GM18499 (cell line): ENCODE data around the gene RBBP7.

Experiments used
- ATAC-seq: cut with Tn5 transposase; IDR thresholded peaks from one replicate; pipeline ENCODE4 v1.9.1; 2021; ENCODE audit warnings: moderate number of reproducible peaks; ENCODE audit not compliant: insufficient read depth, unreplicated experiment

RBBP7 gene

GRCh38 chrX:16870095-16870861, at the start of gene RBBP7:
TSS of gene RBBP7 (minus strand) at chrX:16870362. CDS start at chrX:16870053, 309 bp downstream.
- ATAC-seq = peak; percentile 58

- ATAC-seq = no peak
These were observed 48.8 kb upstream of the RBBP7 start for GRCh38 chrX:16918979-16919378.

GRCh38 chrX:16917120-16917519, 47.0 kb upstream of the RBBP7 start:
- no peak for ATAC-seq

- ATAC-seq = no peak
These were observed 46.4 kb upstream of the RBBP7 start for GRCh38 chrX:16916561-16916960.

- no peak for ATAC-seq
These were observed 43.9 kb upstream of the RBBP7 start for GRCh38 chrX:16914058-16914457.

- ATAC-seq = no peak
These were observed 40.2 kb upstream of the RBBP7 start for GRCh38 chrX:16910376-16910775.

- no peak for ATAC-seq
These were observed 33.3 kb upstream of the RBBP7 start for GRCh38 chrX:16903274-16904022.

- ATAC-seq = no peak
These were observed 27.3 kb upstream of the RBBP7 start for GRCh38 chrX:16897445-16897844.

- ATAC-seq = no peak
These were observed 22.6 kb upstream of the RBBP7 start for GRCh38 chrX:16892504-16893362.

GRCh38 chrX:16885628-16886027, 15.5 kb upstream of the RBBP7 start:
- ATAC-seq = no peak

GRCh38 chrX:16883487-16883804, 13.3 kb upstream of the RBBP7 start:
- ATAC-seq = no peak

GRCh38 chrX:16882702-16883486, 12.7 kb upstream of the RBBP7 start:
- no peak for ATAC-seq

GRCh38 chrX:16882169-16882568, 12.0 kb upstream of the RBBP7 start:
- ATAC-seq = no peak

- ATAC-seq = no peak
These were observed 6.5 kb upstream of the RBBP7 start for GRCh38 chrX:16876696-16877095.

GRCh38 chrX:16874458-16875095, 4.4 kb upstream of the RBBP7 start:
- no peak for ATAC-seq

GRCh38 chrX:16873106-16873505, 2.9 kb upstream of the RBBP7 start:
- no peak for ATAC-seq

- no peak for ATAC-seq
These were observed 977 bp upstream of the RBBP7 start for GRCh38 chrX:16870862-16871815.

GRCh38 chrX:16869393-16870094, 618 bp downstream of the RBBP7 start:
- ATAC-seq = peak; percentile 8
